Upper lobe of left lung (tissue), 6 donors: ENCODE results near the gene MAST4. TPM values are rescaled to one million over a fixed set of nuclear protein-coding genes. Genes with fewer than 3 reads are reported as not detected.

Experiments
- ATAC-seq, 2 donors: fragments of 200-7000 bp; cut with Tn5 transposase; one replicate each; pipeline ENCODE4 v1.9.1; 2022; ENCODE audit warnings: mild to moderate bottlenecking in 2 of 2, moderate library complexity in 2 of 2; ENCODE audit not compliant: low FRiP score in 2 of 2
- DNase-seq, 2 donors: peaks; one replicate each; pipeline ENCODE4 v3.0.0-alpha.2; 2019 to 2020
- H3K27ac ChIP-seq, 4 donors: fragments of 200-600 bp; sonication (generic); one replicate each; pipeline ENCODE4 v1.5.1; 2016 to 2019
- H3K27me3 ChIP-seq, 4 donors: fragments of 200-600 bp; sonication (generic); one replicate each; pipeline ENCODE4 v1.5.1; 2017 to 2019
- H3K36me3 ChIP-seq, 4 donors: fragments of 200-600 bp; sonication (generic); one replicate each; pipeline ENCODE4 v1.5.1; 2016 to 2019
- H3K4me1 ChIP-seq, 4 donors: fragments of 200-600 bp; sonication (generic); one replicate each; pipeline ENCODE4 v1.5.1; 2018 to 2019
- H3K4me3 ChIP-seq, 4 donors: fragments of 200-600 bp; sonication (generic); one replicate each; pipeline ENCODE4 v1.5.1; 2017 to 2019; ENCODE audit warnings: mild to moderate bottlenecking in 2 of 4, moderate library complexity in 1 of 4
- H3K9me3 ChIP-seq, 4 donors: fragments of 200-600 bp; sonication (generic); one replicate each; pipeline ENCODE4 v1.5.1; 2018 to 2019
- EP300 ChIP-seq, 4 donors: sonication (generic); formaldehyde crosslinking; IDR thresholded peaks; one replicate each; pipeline ENCODE4 v1.5.1; 2017; ENCODE audit warnings: antibody characterized with exemption in 4 of 4, control low read depth in 2 of 4
- POLR2A ChIP-seq, 4 donors: fragments of 450-650 bp; IDR thresholded peaks; one replicate each; pipeline ENCODE4 v1.5.1; 2016 to 2017; ENCODE audit warnings: antibody characterized with exemption in 4 of 4, mild to moderate bottlenecking in 2 of 4
- POLR2AphosphoS5 ChIP-seq, 2 donors: sonication (generic); formaldehyde crosslinking; IDR thresholded peaks; one replicate each; pipeline ENCODE4 v1.5.1; 2017; ENCODE audit warnings: antibody characterized with exemption in 2 of 2
- WGBS, 2 donors: methylation state at CpG; one replicate each; pipeline ENCODE4 v1.1.5; 2017 to 2018; 5-methylcytosine and 5-hydroxymethylcytosine counted together
- total RNA-seq, 6 donors: library from RNA; depleted of rRNA in 4 of 6; stranded (reverse); fragments of >200 nt in 4 of 6; gene quantifications; one replicate each; pipeline versions ENCODE4 v1.1.0 to v1.2.1, GENCODE V29; 2016 to 2021
- TF ChIP-seq, protein P1 (sequence below), 6 experiments: fragments of 450-650 bp in 4 of 6; fragments of 200-600 bp in 2 of 6; sonication (generic) in 2 of 6; IDR thresholded peaks; one replicate each; pipeline ENCODE4 v1.5.1; 2016 to 2019; ENCODE audit warnings: antibody characterized with exemption in 6 of 6
- donor health status: DM: no; HTN: no; CAD: no; lungs with moderate emphysema.
- donor health status: DM: no; HTN: yes; CAD: no; lungs with severe emphysema.

The MAST4 gene
- total RNA-seq, 6 donors from 2014 or later, result 44.8 to 229 (median 66.4) TPM

DNA sequence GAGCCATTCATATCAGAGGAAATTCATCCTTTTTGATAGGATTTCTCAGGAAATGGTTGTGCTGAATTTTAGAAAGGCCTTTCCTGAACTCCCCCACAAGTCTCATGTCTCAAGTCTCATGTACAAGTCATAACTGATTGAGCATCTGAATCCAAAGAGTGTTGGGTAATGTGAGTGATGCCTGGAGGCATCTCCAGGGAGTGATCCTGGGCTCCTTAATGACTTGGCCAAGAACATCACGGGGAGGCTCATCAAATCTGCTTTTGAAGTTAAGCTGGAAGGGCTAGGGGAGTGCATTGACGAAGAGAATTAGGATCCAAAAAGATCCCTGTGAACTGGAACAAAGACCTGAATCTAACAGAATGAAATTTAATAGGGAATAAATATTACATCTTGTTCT lies 79.2 kb downstream of the MAST4 start:
- WGBS, 2 donors, result 94 to 95% methylated on average over 2 of the region's 2 CpGs
- H3K27ac ChIP-seq, result no peak overlapping the region
- no peak for DNase-seq
- TF ChIP-seq POLR2AphosphoS5 (IDR thresholded peaks at IDR 0.05) (no peak), POLR2A (IDR thresholded peaks at IDR 0.05) (no peak), EP300 (IDR thresholded peaks at IDR 0.05) (no peak)
- TF ChIP-seq, protein P1, sequence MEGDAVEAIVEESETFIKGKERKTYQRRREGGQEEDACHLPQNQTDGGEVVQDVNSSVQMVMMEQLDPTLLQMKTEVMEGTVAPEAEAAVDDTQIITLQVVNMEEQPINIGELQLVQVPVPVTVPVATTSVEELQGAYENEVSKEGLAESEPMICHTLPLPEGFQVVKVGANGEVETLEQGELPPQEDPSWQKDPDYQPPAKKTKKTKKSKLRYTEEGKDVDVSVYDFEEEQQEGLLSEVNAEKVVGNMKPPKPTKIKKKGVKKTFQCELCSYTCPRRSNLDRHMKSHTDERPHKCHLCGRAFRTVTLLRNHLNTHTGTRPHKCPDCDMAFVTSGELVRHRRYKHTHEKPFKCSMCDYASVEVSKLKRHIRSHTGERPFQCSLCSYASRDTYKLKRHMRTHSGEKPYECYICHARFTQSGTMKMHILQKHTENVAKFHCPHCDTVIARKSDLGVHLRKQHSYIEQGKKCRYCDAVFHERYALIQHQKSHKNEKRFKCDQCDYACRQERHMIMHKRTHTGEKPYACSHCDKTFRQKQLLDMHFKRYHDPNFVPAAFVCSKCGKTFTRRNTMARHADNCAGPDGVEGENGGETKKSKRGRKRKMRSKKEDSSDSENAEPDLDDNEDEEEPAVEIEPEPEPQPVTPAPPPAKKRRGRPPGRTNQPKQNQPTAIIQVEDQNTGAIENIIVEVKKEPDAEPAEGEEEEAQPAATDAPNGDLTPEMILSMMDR (IDR thresholded peaks at IDR 0.05), result no peak
- H3K9me3 ChIP-seq, result no peaks in the 10 kb centered on the region
- H3K27me3 ChIP-seq, result no peaks in the 10 kb centered on the region
- ATAC-seq, result peak in 1 of 2 donors; percentile 66
- no peak overlapping the region for H3K4me3 ChIP-seq
- peaks cover 0 to 10% (median 3%) of the 10 kb centered on the region in 4 donors for H3K4me1 ChIP-seq
- no peaks in the 10 kb centered on the region for H3K36me3 ChIP-seq

DNA sequence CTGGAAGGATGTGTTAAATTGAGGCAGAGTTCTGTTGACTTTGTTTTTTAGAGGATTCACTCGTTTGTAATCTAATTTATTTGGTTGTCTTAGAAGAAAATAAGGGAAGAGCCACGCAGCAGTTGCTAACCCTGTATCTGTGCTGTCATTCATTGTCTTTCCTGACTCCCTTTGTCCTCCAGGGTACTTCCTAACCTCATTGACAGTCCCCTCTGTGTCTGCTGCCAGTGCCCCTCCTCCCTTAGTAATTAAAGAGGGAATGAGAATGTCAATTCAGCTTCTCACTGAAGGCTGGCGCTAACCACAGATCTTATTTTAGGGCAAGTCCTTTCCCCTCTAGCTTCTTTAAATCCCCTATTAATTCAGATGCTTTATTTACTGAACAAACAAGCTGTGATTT lies 84.0 kb downstream of the MAST4 start:
- TF ChIP-seq POLR2AphosphoS5 (IDR thresholded peaks at IDR 0.05), result no peak
- TF ChIP-seq POLR2A (IDR thresholded peaks at IDR 0.05), result no peak
- TF ChIP-seq, protein P1 (IDR thresholded peaks at IDR 0.05), result no peak
- no peak for TF ChIP-seq EP300 (IDR thresholded peaks at IDR 0.05)
- 58 to 75% methylated on average over 3 of the region's 3 CpGs for WGBS, 2 donors

DNA sequence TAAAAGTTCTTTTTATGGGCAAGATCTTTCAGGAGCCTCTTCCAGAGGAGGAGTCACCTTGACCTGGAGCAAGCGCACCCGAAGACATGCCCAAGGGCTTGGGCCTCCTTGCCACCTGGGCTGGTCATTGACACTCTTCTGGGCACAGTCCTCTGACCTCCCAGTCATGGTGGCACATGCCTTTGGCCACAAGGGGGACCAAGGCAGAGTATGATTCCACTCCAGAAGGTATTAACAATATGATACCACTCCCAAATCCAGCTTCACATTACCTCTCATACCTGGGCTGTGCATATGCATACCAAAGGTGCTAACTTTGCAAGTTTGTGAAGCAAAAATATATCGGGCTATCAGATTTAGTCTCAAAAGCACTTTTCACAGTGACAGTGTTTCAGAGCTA lies 84.6 kb downstream of the MAST4 start:
- Histone ChIP-seq H3K4me3 (no peak overlapping the region), H3K27ac (no peak overlapping the region), H3K4me1 (peaks cover 0 to 6% (median 1%) of the 10 kb centered on the region in 4 donors), H3K9me3 (no peaks in the 10 kb centered on the region), H3K36me3 (no peaks in the 10 kb centered on the region), H3K27me3 (no peaks in the 10 kb centered on the region)
- 97 to 100% methylated on average over 3 of the region's 3 CpGs for WGBS, 2 donors
- DNase-seq (no peak), ATAC-seq (no peak)
- no peak for TF ChIP-seq POLR2AphosphoS5 (IDR thresholded peaks at IDR 0.05)
- TF ChIP-seq, protein P1 (IDR thresholded peaks at IDR 0.05), result peak in 1 of 6 experiments; percentile 7

More for the DNA sequence above, 84.0 kb downstream of the MAST4 start:
- Histone ChIP-seq H3K4me3 (no peak overlapping the region), H3K4me1 (peaks cover 0 to 6% (median 1%) of the 10 kb centered on the region in 4 donors), H3K9me3 (no peaks in the 10 kb centered on the region), H3K27me3 (no peaks in the 10 kb centered on the region), H3K27ac (no peak overlapping the region), H3K36me3 (no peaks in the 10 kb centered on the region)
- DNase-seq (no peak), ATAC-seq (no peak)

DNA sequence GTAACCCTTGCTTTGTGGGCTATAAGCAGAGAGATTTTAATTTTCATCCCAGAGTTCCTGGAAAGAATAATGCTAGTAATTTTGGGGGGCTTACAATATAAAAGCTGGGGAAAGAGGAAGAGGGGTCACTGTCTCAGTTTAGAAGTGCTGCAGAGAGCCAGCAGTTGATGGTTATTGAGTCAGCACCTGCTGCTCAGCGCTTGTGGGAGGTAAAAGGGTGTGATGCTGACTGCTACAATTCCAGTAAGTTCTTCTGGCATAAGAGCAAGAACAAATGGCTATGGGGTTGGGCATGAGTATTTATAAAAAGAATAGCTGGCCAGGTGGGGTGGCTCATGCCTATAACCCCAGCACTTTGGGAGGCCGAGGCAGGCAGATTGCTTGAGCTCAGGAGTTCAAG lies 88.5 kb downstream of the MAST4 start:
- Histone ChIP-seq H3K36me3 (no peaks in the 10 kb centered on the region), H3K9me3 (no peaks in the 10 kb centered on the region), H3K27me3 (no peaks in the 10 kb centered on the region), H3K4me3 (no peak overlapping the region), H3K27ac (no peak overlapping the region), H3K4me1 (peaks cover 0 to 2% (median 0%) of the 10 kb centered on the region in 4 donors)
- ATAC-seq (no peak), DNase-seq (no peak)
- TF ChIP-seq POLR2AphosphoS5 (IDR thresholded peaks at IDR 0.05) (no peak), EP300 (IDR thresholded peaks at IDR 0.05) (no peak), POLR2A (IDR thresholded peaks at IDR 0.05) (no peak)
- TF ChIP-seq, protein P1 (IDR thresholded peaks at IDR 0.05), result no peak
- WGBS, 2 donors, result 94 to 100% methylated on average over 2 of the region's 2 CpGs

DNA sequence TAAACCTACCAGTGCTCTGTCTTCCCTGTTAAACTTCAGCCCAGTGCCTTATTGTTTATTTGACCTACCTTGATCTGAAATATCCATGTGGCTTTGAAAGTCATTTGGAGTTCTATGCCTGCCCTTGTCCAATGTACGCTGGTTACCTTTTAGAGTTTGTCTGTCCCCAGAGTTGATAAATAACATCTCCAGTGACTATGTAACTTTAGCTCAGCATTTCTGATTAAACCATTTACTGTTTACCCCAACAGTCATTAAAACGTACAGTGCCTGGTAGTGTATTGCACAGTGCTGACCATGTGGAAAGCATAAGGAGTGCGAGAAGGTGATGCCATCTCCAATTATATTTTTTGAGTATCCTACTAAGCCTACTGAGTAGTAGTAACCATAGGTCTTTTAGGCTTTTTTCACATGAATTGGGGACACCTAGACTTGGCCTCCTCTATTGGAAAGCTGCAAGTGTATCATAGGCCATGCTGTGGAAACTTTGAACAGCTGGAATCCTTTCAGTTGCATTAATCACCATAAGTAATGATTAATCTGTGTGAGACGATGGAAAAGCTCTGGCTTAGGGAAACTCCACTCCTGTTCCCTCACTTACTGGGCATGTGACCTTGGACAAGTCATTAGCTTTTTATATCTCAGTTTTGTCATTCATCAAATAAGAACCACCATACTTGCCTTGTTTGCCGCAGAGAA lies 93.5 kb downstream of the MAST4 start:
- no peaks in the 10 kb centered on the region for H3K36me3 ChIP-seq
- no peak for TF ChIP-seq EP300 (IDR thresholded peaks at IDR 0.05)
- TF ChIP-seq, protein P1 (IDR thresholded peaks at IDR 0.05), result no peak
- TF ChIP-seq POLR2A (IDR thresholded peaks at IDR 0.05), result no peak
- no peak for TF ChIP-seq POLR2AphosphoS5 (IDR thresholded peaks at IDR 0.05)
- H3K27ac ChIP-seq, result no peak overlapping the region
- ATAC-seq (no peak), DNase-seq (no peak)
- no peaks in the 10 kb centered on the region for H3K4me1 ChIP-seq
- H3K4me3 ChIP-seq, result no peak overlapping the region
- 85 to 89% methylated on average over 5 of the region's 5 CpGs for WGBS, 2 donors
- H3K27me3 ChIP-seq, result no peaks in the 10 kb centered on the region
- no peaks in the 10 kb centered on the region for H3K9me3 ChIP-seq
